Measurements from ENCODE around the gene IL15. TPM values are rescaled to one million over a fixed set of nuclear protein-coding genes. Genes with fewer than 3 reads are reported as not detected.
"Not testable (repeated sequence)": the region's sequence is repeated elsewhere in the genome, so short reads cannot be mapped to it uniquely, and the experiment has no call there.

The IL15 gene
- total RNA-seq, 4 donors from 2014 or later: 12.7 to 18.2 (median 15.9) TPM

GRCh38 chr4:141727420-141727819 lies 91.0 kb downstream of the IL15 start:
- Histone ChIP-seq H3K36me3 (peaks cover 0 to 12% (median 0%) of the 10 kb centered on the region in 3 donors), H3K27me3 (no peaks in the 10 kb centered on the region), H3K9me3 (no peaks in the 10 kb centered on the region), H3K4me3 (no peak overlapping the region), H3K27ac (no peak overlapping the region), H3K4me1 (no peaks in the 10 kb centered on the region)
- no peak for TF ChIP-seq POLR2A (IDR thresholded peaks at IDR 0.05)
- TF ChIP-seq, protein P1, sequence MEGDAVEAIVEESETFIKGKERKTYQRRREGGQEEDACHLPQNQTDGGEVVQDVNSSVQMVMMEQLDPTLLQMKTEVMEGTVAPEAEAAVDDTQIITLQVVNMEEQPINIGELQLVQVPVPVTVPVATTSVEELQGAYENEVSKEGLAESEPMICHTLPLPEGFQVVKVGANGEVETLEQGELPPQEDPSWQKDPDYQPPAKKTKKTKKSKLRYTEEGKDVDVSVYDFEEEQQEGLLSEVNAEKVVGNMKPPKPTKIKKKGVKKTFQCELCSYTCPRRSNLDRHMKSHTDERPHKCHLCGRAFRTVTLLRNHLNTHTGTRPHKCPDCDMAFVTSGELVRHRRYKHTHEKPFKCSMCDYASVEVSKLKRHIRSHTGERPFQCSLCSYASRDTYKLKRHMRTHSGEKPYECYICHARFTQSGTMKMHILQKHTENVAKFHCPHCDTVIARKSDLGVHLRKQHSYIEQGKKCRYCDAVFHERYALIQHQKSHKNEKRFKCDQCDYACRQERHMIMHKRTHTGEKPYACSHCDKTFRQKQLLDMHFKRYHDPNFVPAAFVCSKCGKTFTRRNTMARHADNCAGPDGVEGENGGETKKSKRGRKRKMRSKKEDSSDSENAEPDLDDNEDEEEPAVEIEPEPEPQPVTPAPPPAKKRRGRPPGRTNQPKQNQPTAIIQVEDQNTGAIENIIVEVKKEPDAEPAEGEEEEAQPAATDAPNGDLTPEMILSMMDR (IDR thresholded peaks at IDR 0.05): no peak
- DNase-seq: no peak

- H3K4me1 ChIP-seq: no peaks in the 10 kb centered on the region
- no peaks in the 10 kb centered on the region for H3K9me3 ChIP-seq
- peaks cover 0 to 12% (median 0%) of the 10 kb centered on the region in 3 donors for H3K36me3 ChIP-seq
- DNase-seq: no peak
- H3K4me3 ChIP-seq: no peak overlapping the region
- TF ChIP-seq, protein P1 (IDR thresholded peaks at IDR 0.05): no peak
- no peak for TF ChIP-seq POLR2A (IDR thresholded peaks at IDR 0.05)
- no peak overlapping the region for H3K27ac ChIP-seq
- H3K27me3 ChIP-seq: no peaks in the 10 kb centered on the region
Measured at GRCh38 chr4:141730805-141731204, 94.4 kb downstream of the IL15 start.

DNA sequence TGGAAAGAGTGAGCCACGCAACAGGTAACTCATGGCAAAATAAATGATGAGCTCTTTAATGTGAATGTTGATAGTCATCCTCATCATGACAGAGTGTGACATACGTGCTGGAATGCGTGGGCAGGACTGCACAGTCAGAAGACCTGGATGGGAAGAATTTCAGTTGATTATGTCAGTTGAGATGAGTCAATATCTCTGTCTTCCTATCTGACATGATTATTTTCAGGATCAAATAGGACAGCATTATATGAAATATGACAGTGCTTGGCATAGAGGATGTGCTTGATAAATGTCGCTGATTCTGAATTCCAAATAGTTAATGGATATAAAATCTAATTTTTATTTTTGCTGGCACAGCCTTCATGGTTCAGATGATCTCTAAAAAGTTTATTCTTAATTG lies 95.1 kb downstream of the IL15 start:
- TF ChIP-seq POLR2A (IDR thresholded peaks at IDR 0.05): no peak
- TF ChIP-seq, protein P1 (IDR thresholded peaks at IDR 0.05): no peak

DNA sequence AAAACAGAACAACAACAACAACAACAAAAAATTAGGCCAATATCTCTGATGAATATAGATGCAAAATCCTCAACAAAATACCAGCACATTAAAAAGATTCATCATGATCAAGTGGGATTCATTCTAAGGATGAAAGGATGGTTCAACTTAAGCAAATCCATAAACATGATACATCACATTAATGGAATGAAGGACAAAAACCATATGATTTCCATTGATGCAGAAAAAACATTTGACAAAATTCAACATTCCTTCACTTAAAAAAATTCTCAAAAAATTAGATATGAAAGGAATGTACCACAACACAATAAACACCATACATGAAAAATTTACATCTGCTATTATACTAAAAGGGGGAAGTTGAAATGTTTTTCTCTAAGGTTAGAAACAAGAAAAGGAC lies 103.3 kb downstream of the IL15 start:
- DNase-seq: no peak
- H3K4me3 ChIP-seq: no peak overlapping the region
- H3K9me3 ChIP-seq: peaks cover 0 to 7% (median 0%) of the 10 kb centered on the region in 4 donors
- H3K4me1 ChIP-seq: no peaks in the 10 kb centered on the region
- TF ChIP-seq, protein P1 (IDR thresholded peaks at IDR 0.05): no peak
- TF ChIP-seq POLR2A (IDR thresholded peaks at IDR 0.05): no peak
- H3K36me3 ChIP-seq: no peaks in the 10 kb centered on the region
- H3K27me3 ChIP-seq: no peaks in the 10 kb centered on the region
- no peak overlapping the region for H3K27ac ChIP-seq

More for the DNA sequence above, 95.1 kb downstream of the IL15 start:
- Histone ChIP-seq H3K27me3 (no peaks in the 10 kb centered on the region), H3K9me3 (no peaks in the 10 kb centered on the region), H3K4me3 (no peak overlapping the region), H3K27ac (no peak overlapping the region), H3K4me1 (no peaks in the 10 kb centered on the region), H3K36me3 (peaks cover 0 to 12% (median 0%) of the 10 kb centered on the region in 3 donors)
- DNase-seq: no peak

GRCh38 chr4:141746026-141746425 lies 109.6 kb downstream of the IL15 start:
- Histone ChIP-seq H3K9me3 (no peaks in the 10 kb centered on the region), H3K27ac (no peak overlapping the region), H3K27me3 (no peaks in the 10 kb centered on the region), H3K4me3 (no peak overlapping the region), H3K36me3 (no peaks in the 10 kb centered on the region), H3K4me1 (no peaks in the 10 kb centered on the region)
- DNase-seq: no peak
- TF ChIP-seq, protein P1 (IDR thresholded peaks at IDR 0.05): no peak
- TF ChIP-seq POLR2A (IDR thresholded peaks at IDR 0.05): no peak

- H3K36me3 ChIP-seq, H3K9me3 ChIP-seq, H3K27ac ChIP-seq, H3K4me1 ChIP-seq, H3K27me3 ChIP-seq, DNase-seq, H3K4me3 ChIP-seq: not testable (repeated sequence)
Measured at GRCh38 chr4:141751806-141752205, 115.4 kb downstream of the IL15 start.
